IgD-negative memory B cell (primary cell): ENCODE data around the gene CHMP4B. TPM values are rescaled to one million over a fixed set of nuclear protein-coding genes. Genes with fewer than 3 reads are reported as not detected.

ENCODE experiments used
- H3K27ac Mint-ChIP-seq, 3 donors: one replicate each; pipeline ENCODE4 v1.8.0; 2020 to 2022; ENCODE audit warnings: mild to moderate bottlenecking in 3 of 3, mixed read lengths in 3 of 3, moderate library complexity in 1 of 3
- H3K27me3 Mint-ChIP-seq: one replicate; pipeline ENCODE4 v1.8.0; 2021; ENCODE audit warnings: mixed read lengths
- H3K36me3 Mint-ChIP-seq: one replicate; pipeline ENCODE4 v1.8.0; 2020; ENCODE audit warnings: mild to moderate bottlenecking, mixed read lengths
- H3K4me1 Mint-ChIP-seq, 3 donors: one replicate each; pipeline ENCODE4 v1.8.0; 2020 to 2022; ENCODE audit warnings: mixed read lengths in 3 of 3, mild to moderate bottlenecking in 1 of 3
- H3K4me3 Mint-ChIP-seq, 4 donors: one replicate each; pipeline ENCODE4 v1.8.0; 2020 to 2022; ENCODE audit warnings: mild to moderate bottlenecking in 4 of 4, mixed read lengths in 4 of 4, moderate library complexity in 3 of 4
- H3K9me3 Mint-ChIP-seq, 3 donors: one replicate each; pipeline ENCODE4 v1.8.0; 2020 to 2021; ENCODE audit warnings: mixed read lengths in 3 of 3, mild to moderate bottlenecking in 1 of 3
- polyA plus RNA-seq: library from polyadenylated mRNA; unstranded; fragments of 300-500 nt; fragmentation: Illumina TruSeq; gene quantifications from one replicate; pipeline ENCODE4 v1.2.3, GENCODE V29; 2021

CHMP4B gene
- polyA plus RNA-seq, 1 donor from 2014 or later, result 11.8 TPM

DNA sequence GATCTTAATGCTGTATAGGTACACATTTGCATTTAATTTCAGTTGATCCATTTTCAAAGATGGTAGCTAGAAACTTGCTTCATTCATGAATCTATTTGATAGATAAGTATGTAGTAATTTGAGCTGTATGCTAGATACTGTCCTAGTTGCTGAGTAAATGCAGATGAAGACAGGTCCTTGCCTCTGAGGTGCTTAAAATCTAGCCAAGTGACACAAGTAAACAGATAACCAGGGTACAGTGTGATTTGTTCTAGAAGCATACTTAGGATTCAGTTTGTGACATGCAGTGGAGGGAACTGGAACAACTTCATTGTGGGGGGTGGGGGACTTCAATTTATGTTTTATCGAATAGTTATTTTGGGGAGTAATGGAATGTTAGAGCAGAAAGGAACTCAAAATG, 9.2 kb downstream of the CHMP4B start:
- peaks cover 2% of the 10 kb centered on the region for H3K36me3 Mint-ChIP-seq
- H3K9me3 Mint-ChIP-seq, result no peaks in the 10 kb centered on the region
- H3K27ac Mint-ChIP-seq, result peak overlapping the region in 1 of 3 donors; percentile 76
- no peaks in the 10 kb centered on the region for H3K27me3 Mint-ChIP-seq
- H3K4me3 Mint-ChIP-seq, result peak overlapping the region in 1 of 4 donors; percentile 9
- H3K4me1 Mint-ChIP-seq, result peaks cover 36 to 58% (median 40%) of the 10 kb centered on the region in 3 donors

DNA sequence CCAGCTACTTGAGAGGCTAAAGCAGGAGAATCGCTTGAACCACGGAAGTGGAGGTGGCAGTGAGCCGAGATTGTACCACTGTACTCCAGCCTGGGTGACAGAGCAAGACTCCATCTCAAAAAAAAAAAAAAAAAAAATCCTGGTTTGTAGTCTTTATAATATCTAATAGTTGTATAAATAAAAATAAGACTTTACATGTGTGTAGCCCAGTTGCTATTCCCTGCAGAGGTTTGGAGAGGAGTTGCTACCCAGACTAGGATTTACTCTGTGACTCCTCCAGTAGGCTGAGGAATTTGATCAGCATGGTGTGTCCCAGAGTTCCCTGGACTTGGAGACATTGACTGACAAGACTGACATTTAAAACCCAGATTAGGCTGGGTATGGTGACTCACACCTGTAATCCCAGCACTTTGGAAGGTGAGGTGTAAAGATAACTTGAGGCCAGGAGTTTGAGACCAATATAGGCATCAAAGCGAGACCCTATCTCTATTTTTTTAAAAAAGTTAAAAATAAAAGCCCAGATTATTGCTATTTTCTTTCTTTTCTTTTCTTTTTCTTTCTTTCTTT, 10.2 kb downstream of the CHMP4B start:
- Mint-ChIP-seq H3K27me3 (no peaks in the 10 kb centered on the region), H3K27ac (no peak overlapping the region), H3K4me3 (no peak overlapping the region), H3K9me3 (no peaks in the 10 kb centered on the region), H3K4me1 (peaks cover 45 to 57% (median 49%) of the 10 kb centered on the region in 3 donors), H3K36me3 (no peaks in the 10 kb centered on the region)

DNA sequence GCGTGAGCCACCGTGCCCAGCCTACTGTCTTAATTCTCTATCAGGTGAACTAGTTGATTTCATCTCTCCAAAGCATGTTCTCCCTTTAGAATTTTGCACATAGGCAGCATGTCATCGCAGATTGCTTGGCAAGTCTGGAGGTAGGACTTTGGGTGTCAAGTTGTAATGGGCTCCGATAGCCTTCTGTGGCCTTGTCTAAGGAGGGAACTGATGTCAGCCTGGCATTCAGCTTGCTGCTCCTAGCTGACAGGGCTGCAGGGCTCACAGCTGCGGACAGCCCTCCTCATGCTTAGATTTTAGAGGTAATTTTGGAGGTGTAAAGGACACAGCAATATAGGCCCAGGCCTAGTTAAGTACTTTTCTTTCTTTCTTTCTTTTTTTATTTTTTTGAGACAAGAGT, 11.3 kb downstream of the CHMP4B start:
- Mint-ChIP-seq H3K27ac (no peak overlapping the region), H3K9me3 (no peaks in the 10 kb centered on the region), H3K4me1 (peaks cover 42 to 58% (median 56%) of the 10 kb centered on the region in 3 donors), H3K27me3 (no peaks in the 10 kb centered on the region), H3K36me3 (no peaks in the 10 kb centered on the region), H3K4me3 (no peak overlapping the region)

DNA sequence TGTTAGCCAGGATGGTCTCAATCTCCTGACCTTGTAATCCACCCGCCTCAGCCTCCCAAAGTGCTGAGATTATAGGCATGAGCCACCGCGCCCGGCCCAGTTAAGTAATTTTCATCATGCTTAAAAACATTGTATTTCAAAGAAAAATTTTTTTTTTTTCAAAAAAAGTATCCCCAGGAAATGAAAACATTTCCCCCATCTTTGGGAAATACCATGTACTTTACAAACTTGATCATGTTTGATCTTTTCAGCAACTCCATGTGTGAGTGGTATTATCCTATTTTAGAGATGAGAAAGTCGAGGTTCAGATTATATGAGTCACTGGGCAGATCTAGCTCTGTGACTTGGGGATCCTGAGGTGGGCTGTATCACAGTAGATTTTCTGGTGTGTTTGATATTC, 11.8 kb downstream of the CHMP4B start:
- no peaks in the 10 kb centered on the region for H3K9me3 Mint-ChIP-seq
- H3K4me3 Mint-ChIP-seq, result no peak overlapping the region
- H3K27me3 Mint-ChIP-seq, result no peaks in the 10 kb centered on the region
- no peaks in the 10 kb centered on the region for H3K36me3 Mint-ChIP-seq
- H3K4me1 Mint-ChIP-seq, result peaks cover 42 to 57% (median 54%) of the 10 kb centered on the region in 3 donors
- H3K27ac Mint-ChIP-seq, result no peak overlapping the region

DNA sequence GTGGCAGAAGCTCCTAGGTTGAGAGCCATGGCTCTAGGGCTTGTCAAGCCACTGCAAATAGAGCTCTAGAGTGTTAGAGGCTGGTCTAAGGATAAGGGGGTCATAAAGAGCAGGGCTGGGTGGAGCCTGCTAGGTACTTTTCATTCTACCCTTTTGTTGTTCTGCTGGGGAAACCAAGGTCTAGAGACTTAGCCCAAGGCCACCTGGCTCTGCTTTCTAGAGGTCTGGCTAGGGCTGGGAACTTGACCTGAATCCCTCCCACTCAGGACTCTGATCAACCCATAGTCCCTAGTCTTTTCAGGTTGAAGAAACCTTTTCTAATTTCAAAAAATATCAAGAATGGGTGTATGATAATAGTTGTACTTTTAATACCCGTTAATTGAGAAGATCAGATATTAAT, 13.7 kb downstream of the CHMP4B start:
- H3K4me3 Mint-ChIP-seq, result peak overlapping the region in 1 of 4 donors; percentile 25
- no peaks in the 10 kb centered on the region for H3K9me3 Mint-ChIP-seq
- no peak overlapping the region for H3K27ac Mint-ChIP-seq
- no peaks in the 10 kb centered on the region for H3K36me3 Mint-ChIP-seq
- H3K4me1 Mint-ChIP-seq, result peaks cover 49 to 58% (median 49%) of the 10 kb centered on the region in 3 donors
- no peaks in the 10 kb centered on the region for H3K27me3 Mint-ChIP-seq

DNA sequence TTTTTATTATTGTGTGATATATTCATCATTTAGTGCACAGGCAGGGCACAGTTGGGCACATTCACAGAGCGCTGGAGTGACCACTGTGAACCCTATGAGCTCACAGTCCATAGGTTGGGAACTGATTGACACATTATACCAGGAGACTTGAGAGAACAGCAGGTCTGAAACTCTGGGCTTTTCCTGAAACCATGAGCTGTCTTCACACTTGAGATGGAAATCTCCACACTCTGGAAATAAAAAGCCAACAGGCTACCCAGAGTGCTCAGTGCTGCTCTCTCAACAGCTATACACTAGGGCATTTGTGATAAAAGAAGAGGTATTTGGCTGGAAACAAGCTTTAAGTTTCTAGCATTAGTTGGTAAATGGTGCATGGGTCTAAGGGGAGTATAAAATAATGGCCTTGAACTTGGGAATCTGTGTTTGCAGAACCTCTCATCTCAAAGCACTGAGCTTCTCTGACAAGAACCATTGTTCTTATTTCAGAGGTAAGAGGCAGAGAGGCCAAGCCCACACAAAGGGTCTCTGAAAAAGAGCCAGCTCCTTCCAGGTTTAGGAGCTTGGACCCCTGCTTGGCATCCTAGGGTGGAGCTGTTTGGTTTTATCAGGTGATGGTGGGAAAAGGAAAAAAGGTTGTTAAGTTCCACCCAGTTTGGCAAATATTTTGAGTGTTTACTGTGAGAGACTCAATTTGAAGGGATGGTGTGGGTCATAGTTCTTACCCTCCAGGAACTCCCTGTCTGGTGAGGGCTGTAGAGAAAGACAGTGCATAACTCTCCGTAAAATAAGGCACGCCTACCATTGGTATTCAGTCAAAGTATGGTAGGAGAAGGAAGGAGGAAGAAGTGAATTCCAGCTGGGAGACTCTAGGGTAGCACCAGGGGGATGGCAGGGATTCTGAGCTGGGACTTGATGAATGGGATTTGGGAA, 14.5 kb downstream of the CHMP4B start:
- H3K4me1 Mint-ChIP-seq, result peaks cover 47 to 59% (median 52%) of the 10 kb centered on the region in 3 donors
- H3K27me3 Mint-ChIP-seq, result no peaks in the 10 kb centered on the region
- peaks cover under 1% of the 10 kb centered on the region for H3K36me3 Mint-ChIP-seq
- H3K27ac Mint-ChIP-seq, result peak overlapping the region in 2 of 3 donors; percentile 82 to 90
- no peaks in the 10 kb centered on the region for H3K9me3 Mint-ChIP-seq
- peak overlapping the region in 2 of 4 donors; percentile 43 to 68 for H3K4me3 Mint-ChIP-seq

DNA sequence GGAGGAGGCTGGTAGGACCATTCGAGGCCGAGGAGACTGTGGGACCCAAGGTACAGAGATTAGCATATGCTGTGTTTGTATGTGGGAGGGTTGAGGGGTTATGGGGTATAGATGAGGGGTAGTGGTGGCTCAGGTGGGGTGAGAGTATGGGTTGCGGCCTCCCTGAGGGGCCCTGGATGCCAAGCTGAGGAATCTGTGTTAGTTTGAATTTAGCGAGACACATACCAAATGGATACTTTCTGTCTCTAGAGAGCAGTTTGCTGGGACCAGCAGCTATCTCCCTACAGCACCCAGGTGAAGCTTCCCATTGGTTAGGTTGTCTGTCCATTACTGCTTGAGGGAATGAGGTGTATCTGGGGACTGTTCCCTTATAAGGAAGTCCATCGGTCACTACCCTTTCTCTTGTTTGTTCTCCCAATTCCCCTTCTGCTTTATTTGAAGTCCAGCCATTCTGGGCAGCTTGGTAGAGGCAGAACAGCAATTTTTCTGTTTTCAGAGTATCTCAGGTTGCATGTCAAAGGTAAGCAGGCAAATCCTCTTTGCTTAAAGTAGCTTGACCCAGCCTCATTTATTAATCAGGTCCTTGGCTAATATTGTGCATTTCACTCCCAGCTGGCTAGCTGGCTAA, 15.2 kb downstream of the CHMP4B start:
- no peak overlapping the region for H3K4me3 Mint-ChIP-seq
- H3K36me3 Mint-ChIP-seq, result peaks cover 1% of the 10 kb centered on the region
- peaks cover 47 to 60% (median 52%) of the 10 kb centered on the region in 3 donors for H3K4me1 Mint-ChIP-seq
- H3K27ac Mint-ChIP-seq, result peak overlapping the region in 2 of 3 donors; percentile 18 to 82
- H3K9me3 Mint-ChIP-seq, result no peaks in the 10 kb centered on the region
- H3K27me3 Mint-ChIP-seq, result no peaks in the 10 kb centered on the region

DNA sequence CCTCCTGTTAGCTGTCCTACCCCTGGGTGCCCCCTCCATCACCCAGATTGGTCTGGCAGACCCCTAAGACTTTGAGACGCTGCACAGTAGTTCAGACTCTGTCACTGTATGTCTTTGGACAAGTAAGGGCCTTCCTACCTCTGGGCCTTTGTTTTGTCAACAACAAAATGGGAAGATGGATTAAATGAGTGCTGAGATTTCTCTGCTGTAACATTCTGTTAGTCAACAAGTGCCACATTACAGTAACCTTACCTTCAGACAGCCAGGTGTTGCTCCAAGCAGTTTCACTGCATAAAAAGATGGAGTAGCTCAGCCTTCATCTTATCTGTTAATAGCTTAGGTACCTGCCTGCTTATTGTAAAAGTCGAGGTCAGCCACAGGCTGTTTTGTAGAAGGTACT, 16.0 kb downstream of the CHMP4B start:
- peak overlapping the region in 2 of 3 donors; percentile 55 to 89 for H3K27ac Mint-ChIP-seq
- no peak overlapping the region for H3K4me3 Mint-ChIP-seq
- no peaks in the 10 kb centered on the region for H3K9me3 Mint-ChIP-seq
- H3K4me1 Mint-ChIP-seq, result peaks cover 50 to 64% (median 59%) of the 10 kb centered on the region in 3 donors
- H3K27me3 Mint-ChIP-seq, result no peaks in the 10 kb centered on the region
- H3K36me3 Mint-ChIP-seq, result peaks cover 1% of the 10 kb centered on the region

DNA sequence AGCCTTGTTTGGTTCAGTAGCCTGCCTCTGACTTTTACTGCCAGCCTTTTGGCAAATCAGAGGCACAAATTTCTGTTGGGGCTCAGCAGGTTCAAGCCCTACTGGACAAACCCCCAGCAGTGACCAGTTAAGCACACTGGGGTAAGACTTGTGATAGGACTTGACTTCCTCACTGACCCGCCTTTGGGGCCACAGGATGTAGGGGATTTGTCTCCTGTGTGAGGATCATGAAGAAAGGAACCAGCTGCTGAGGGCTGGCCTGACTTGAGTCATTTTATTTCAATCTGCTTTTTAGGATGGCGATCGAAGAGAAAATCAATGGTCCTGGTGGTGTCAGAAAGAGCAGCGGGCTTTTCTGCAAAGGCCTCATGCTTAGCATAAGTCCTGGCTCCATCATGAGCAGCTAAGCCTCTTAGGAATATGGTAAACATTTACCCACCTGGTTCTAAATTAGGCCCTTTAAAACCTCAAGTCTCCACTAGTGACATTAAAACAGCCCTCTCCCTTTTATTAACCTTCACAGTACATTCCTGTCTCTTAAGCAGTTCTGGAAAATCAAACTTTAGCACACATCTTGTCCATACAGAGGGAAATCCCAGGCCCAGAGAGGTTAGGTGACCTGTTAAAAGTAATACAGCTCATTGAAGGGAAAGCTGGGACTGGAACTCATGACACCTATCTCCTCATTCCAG, 16.6 kb downstream of the CHMP4B start:
- peaks cover 46 to 68% (median 61%) of the 10 kb centered on the region in 3 donors for H3K4me1 Mint-ChIP-seq
- H3K36me3 Mint-ChIP-seq, result peaks cover 1% of the 10 kb centered on the region
- H3K27me3 Mint-ChIP-seq, result no peaks in the 10 kb centered on the region
- H3K27ac Mint-ChIP-seq, result peak overlapping the region in 2 of 3 donors; percentile 13 to 62
- H3K4me3 Mint-ChIP-seq, result no peak overlapping the region
- no peaks in the 10 kb centered on the region for H3K9me3 Mint-ChIP-seq

DNA sequence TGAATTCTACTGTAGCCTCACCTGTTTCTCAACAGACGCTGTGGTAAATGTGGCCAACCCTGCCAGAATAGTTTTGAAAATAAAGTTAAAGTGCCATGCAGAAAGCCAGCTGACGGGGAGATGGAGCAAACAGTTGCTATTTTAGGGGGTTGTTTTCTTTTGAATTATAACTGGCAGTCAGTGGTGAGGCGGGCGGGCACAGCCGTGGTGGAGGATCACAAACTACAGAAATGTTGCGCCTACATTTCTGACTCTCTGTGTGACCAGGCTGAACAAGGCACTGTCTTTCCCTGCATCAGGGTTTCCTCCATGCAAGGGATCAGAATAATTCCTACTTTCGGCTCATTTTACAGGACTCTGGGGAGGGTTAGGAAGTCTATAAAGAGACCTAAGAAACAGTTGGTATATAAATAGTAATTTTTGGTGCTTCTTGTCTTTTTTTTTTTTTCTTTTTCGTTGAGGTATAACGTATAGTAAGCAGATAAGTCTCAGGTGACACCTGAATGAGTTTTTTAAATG, 17.2 kb downstream of the CHMP4B start:
- H3K36me3 Mint-ChIP-seq, result peaks cover 4% of the 10 kb centered on the region
- peak overlapping the region in 2 of 3 donors; percentile 62 to 69 for H3K27ac Mint-ChIP-seq

DNA sequence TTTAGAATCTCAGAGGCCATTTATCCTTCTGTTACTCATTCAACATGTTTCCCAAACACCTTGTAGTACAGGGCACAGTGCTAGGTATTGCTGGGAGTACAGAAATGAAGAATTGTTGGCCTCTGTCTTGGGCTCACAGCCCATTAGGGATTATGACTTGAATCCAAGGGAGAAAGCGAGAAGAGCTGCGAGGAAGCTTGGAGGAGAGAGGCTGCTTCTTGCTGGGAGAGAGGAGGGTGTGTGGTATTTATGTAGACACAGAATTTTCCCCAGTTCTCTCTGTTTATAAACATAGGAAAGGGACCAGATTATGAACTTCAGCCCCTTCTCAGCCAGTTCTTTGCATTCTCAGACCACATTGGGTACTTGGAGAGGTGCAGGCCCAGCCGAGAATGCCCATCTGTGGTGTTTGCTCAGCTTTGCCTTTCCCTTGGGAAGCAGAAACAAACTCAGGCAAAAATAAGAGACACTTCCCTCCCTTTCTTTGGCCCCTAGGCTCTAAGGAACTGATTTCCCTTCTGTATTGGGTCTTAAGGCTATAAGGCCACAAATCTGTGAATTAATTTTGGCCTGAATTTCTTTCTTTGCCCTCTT, 17.9 kb downstream of the CHMP4B start:
- Mint-ChIP-seq H3K36me3 (peaks cover 4% of the 10 kb centered on the region), H3K9me3 (no peaks in the 10 kb centered on the region), H3K4me3 (no peak overlapping the region), H3K27me3 (no peaks in the 10 kb centered on the region), H3K4me1 (peaks cover 50 to 72% (median 66%) of the 10 kb centered on the region in 3 donors), H3K27ac (peak overlapping the region in 2 of 3 donors; percentile 33 to 78)

More for the DNA sequence above, 17.2 kb downstream of the CHMP4B start:
- no peak overlapping the region for H3K4me3 Mint-ChIP-seq
- no peaks in the 10 kb centered on the region for H3K27me3 Mint-ChIP-seq
- H3K9me3 Mint-ChIP-seq, result no peaks in the 10 kb centered on the region
- H3K4me1 Mint-ChIP-seq, result peaks cover 48 to 67% (median 61%) of the 10 kb centered on the region in 3 donors

DNA sequence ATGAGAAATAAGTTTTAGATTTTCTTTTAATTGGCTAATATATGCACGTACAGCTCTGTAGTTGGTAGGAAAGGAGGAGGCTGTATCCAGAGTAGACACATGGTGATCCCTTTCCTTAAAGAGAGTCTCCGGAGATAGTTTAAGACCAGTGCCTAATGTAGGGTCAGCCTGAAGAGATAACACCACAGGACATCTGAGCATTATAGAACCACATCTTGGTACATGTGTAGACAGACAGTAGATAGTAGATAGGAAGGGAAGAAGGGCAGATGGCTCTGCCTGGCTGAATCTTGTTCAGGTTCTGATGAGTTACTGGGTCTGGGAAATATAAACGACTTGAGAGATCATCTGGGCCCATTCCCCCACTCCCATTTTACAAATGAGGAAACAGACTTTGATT, 18.5 kb downstream of the CHMP4B start:
- Mint-ChIP-seq H3K4me3 (no peak overlapping the region), H3K9me3 (no peaks in the 10 kb centered on the region), H3K36me3 (peaks cover 4% of the 10 kb centered on the region), H3K27ac (peak overlapping the region in 2 of 3 donors; percentile 33 to 78), H3K27me3 (no peaks in the 10 kb centered on the region), H3K4me1 (peaks cover 46 to 67% (median 65%) of the 10 kb centered on the region in 3 donors)

DNA sequence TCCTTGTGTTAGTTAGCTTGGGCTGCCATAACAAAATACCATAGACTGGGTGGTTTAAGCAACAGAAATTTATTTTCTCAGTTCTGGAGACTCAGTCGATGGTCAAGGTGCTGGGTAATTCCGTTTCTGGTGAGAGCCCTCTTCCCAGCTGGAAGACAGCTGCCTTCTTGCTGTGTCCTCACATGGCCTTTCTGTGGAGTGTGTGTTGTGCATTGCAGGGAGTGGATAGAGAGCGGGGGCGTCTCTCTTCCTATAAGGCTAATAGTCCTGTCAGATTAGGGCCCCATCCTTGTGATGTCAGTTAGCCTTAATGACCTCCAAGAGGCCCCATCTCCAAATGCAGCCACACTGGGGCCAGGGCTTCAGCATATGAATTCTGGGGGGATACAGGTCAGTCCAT, 19.2 kb downstream of the CHMP4B start:
- H3K9me3 Mint-ChIP-seq, result no peaks in the 10 kb centered on the region
- peak overlapping the region in 1 of 3 donors; percentile 32 for H3K27ac Mint-ChIP-seq
- no peak overlapping the region for H3K4me3 Mint-ChIP-seq
- H3K36me3 Mint-ChIP-seq, result peaks cover 4% of the 10 kb centered on the region
- H3K27me3 Mint-ChIP-seq, result no peaks in the 10 kb centered on the region
- H3K4me1 Mint-ChIP-seq, result peaks cover 40 to 64% (median 62%) of the 10 kb centered on the region in 3 donors
